K562 (cell line): ENCODE measurements around the gene NELFE. TPM values are rescaled to one million over a fixed set of nuclear protein-coding genes. Genes with fewer than 3 reads are reported as not detected.

Experiments used
- CSDE1 ChIP-seq, 2 experiments: fragments of 450-650 bp; IDR thresholded peaks; 2 replicates each; pipeline ENCODE4 v1.6.1; 2016; ENCODE audit warnings: mild to moderate bottlenecking in 1 of 2
- ELF1 ChIP-seq: fragments of 200-800 bp; sonication (Bioruptor generic); IDR thresholded peaks from 2 replicates; pipeline ENCODE4 v1.6.1; 2016; ENCODE audit warnings: missing genetic modification characterization, missing compliant biosample characterization
- EZH2 ChIP-seq: IDR thresholded peaks from 2 replicates; pipeline ENCODE4 v1.6.1; 2012; ENCODE audit warnings: low read depth, mild to moderate bottlenecking, inconsistent platforms, low read length, borderline replicate concordance
- FOXK2 ChIP-seq, 2 experiments: fragments of 450-650 bp; IDR thresholded peaks in 1 of 2; conservative IDR thresholded peaks in 1 of 2; 2 replicates each; pipeline ENCODE4 v1.6.1; 2016; ENCODE audit warnings: low read depth in 2 of 2, mild to moderate bottlenecking in 1 of 2
- FOXP4 ChIP-seq: sonication (generic); formaldehyde crosslinking; IDR thresholded peaks from 2 replicates; pipeline ENCODE4 v1.8.0; 2022; ENCODE audit warnings: mild to moderate bottlenecking, missing genetic modification reagents, borderline replicate concordance
- GATA2 ChIP-seq: sonication (generic); formaldehyde crosslinking; IDR thresholded peaks from 2 replicates; pipeline ENCODE4 v1.4.0; 2020; ENCODE audit warnings: mild to moderate bottlenecking, missing genetic modification reagents
- HDGF ChIP-seq: fragments of 450-650 bp; IDR thresholded peaks from 2 replicates; pipeline ENCODE4 v1.6.1; 2016
- ID3 ChIP-seq, 2 experiments: fragments of 250-450 bp in 1 of 2; fragments of 450-650 bp in 1 of 2; sonication (Bioruptor Pico) in 1 of 2; IDR thresholded peaks; 2 replicates each; pipeline versions ENCODE4 v1.6.1 to v1.8.0; 2016 to 2021; ENCODE audit warnings: mild to moderate bottlenecking in 2 of 2, moderate library complexity in 2 of 2, missing compliant biosample characterization in 1 of 2, missing genetic modification characterization in 1 of 2
- JUN ChIP-seq, 2 experiments: sonication (generic) in 1 of 2; formaldehyde crosslinking in 1 of 2; IDR thresholded peaks; 2 replicates each; pipeline versions ENCODE4 v1.6.1 to v1.8.0; 2012 to 2022; ENCODE audit warnings: borderline replicate concordance in 2 of 2, mild to moderate bottlenecking in 2 of 2, improper control_type of control experiment in 1 of 2, low read depth in 1 of 2, low read length in 1 of 2, missing genetic modification reagents in 1 of 2
- KDM4B ChIP-seq, 2 experiments: fragments of 450-650 bp in 1 of 2; sonication (generic) in 1 of 2; IDR thresholded peaks; 2 replicates each; pipeline ENCODE4 v1.6.1; 2016 to 2017; ENCODE audit warnings: borderline replicate concordance in 2 of 2, antibody characterized with exemption in 1 of 2, low read depth in 1 of 2, mild to moderate bottlenecking in 1 of 2
- LARP7 ChIP-seq: fragments of 450-650 bp; IDR thresholded peaks from 2 replicates; pipeline ENCODE4 v1.6.1; 2016
- NR0B1 ChIP-seq: fragments of 450-650 bp; IDR thresholded peaks from one replicate; pipeline ENCODE4 v1.6.1; 2018; ENCODE audit warnings: mild to moderate bottlenecking, moderate library complexity; ENCODE audit not compliant: partially characterized antibody
- PREB ChIP-seq: sonication (generic); formaldehyde crosslinking; IDR thresholded peaks from 2 replicates; pipeline ENCODE4 v1.8.1; 2023; ENCODE audit warnings: mild to moderate bottlenecking, missing genetic modification reagents
- RAD51 ChIP-seq: fragments of 450-650 bp; IDR thresholded peaks from 2 replicates; pipeline ENCODE4 v1.7.1; 2016; ENCODE audit warnings: low read depth, mild to moderate bottlenecking, borderline replicate concordance
- RHOXF2B ChIP-seq: fragments of 250-450 bp; sonication (Bioruptor Pico); conservative IDR thresholded peaks from 2 replicates; pipeline ENCODE4 v1.5.1; 2021
- SREBF1 ChIP-seq: fragments of 150-350 bp; IDR thresholded peaks from 2 replicates; pipeline ENCODE4 v1.6.1; 2014; ENCODE audit warnings: antibody characterized with exemption, low read depth, low read length, borderline replicate concordance
- SUPT5H ChIP-seq: fragments of 450-650 bp; IDR thresholded peaks from 2 replicates; pipeline ENCODE4 v1.6.1; 2016
- ZBTB5 ChIP-seq: fragments of 450-650 bp; IDR thresholded peaks from 2 replicates; pipeline ENCODE4 v1.6.1; 2017; ENCODE audit warnings: antibody characterized with exemption
- ZBTB7A ChIP-seq: IDR thresholded peaks from 2 replicates; pipeline ENCODE4 v1.6.1; 2011; ENCODE audit warnings: low read depth, mild to moderate bottlenecking, low read length, moderate library complexity, borderline replicate concordance; ENCODE audit not compliant: control insufficient read depth
- polyA plus RNA-seq, 8 experiments: library from polyadenylated mRNA; depleted of rRNA in 4 of 8; stranded (reverse) in 5 of 8; unstranded in 3 of 8; fragments of >200 nt; fragmentation: Nextera tagmentation in 2 of 8; fragmentation: Illumina TruSeq in 1 of 8; extraction: Ambion mirVana in 2 of 8; extraction: Trizol in 1 of 8; gene quantifications; 2 replicates each; pipeline versions ENCODE4 v1.2.1 to v1.2.3, GENCODE V29; 2011 to 2014; ENCODE audit warnings: inconsistent platforms in 1 of 8, missing spikeins in 1 of 8
- total RNA-seq, 7 experiments: library from RNA; depleted of rRNA in 6 of 7; stranded (reverse); fragments of >200 nt in 6 of 7; fragmentation: Illumina TruSeq in 2 of 7; extraction: Trizol in 2 of 7; gene quantifications; 2 replicates each; pipeline versions ENCODE4 v1.2.1 to v1.2.3, GENCODE V29; 2011 to 2021; ENCODE audit warnings: low replicate concordance in 1 of 7

The NELFE gene
- total and polyA plus RNA-seq, 9 of the 15 experiments (the other 6 are each of a cell fraction or from before 2014, with no cell fraction given), result 15.2 to 157 (median 91.5) TPM

- TF ChIP-seq EZH2 (no peak), RHOXF2B (CRISPR knock-in tag) (0 out of 2 replicates have a peak, but pooled peaks have one; percentile 58), FOXP4 (CRISPR knock-in tag) (peak; percentile 9; the same call in 1 of the 2 replicates), JUN (IDR thresholded peaks at IDR 0.05; ENCODE audit: borderline replicate concordance, low read depth, low read length) (peak; percentile 99), JUN (CRISPR knock-in tag; IDR thresholded peaks at IDR 0.05; ENCODE audit: borderline replicate concordance) (no peak), LARP7 (0 out of 2 replicates have a peak, but pooled peaks have one; percentile 27), ID3 (CRISPR knock-in tag; IDR thresholded peaks at IDR 0.05) (peak; percentile 68; the same call in 1 of the 2 replicates), ID3 (tag; IDR thresholded peaks at IDR 0.05) (no peak), ZBTB7A (no peak), NR0B1 (no peak), SREBF1 (no peak), ELF1 (tag) (no peak), CSDE1 (IDR thresholded peaks at IDR 0.05) (no peak; a peak in 1 of 4 replicates), KDM4B (IDR thresholded peaks at IDR 0.05; ENCODE audit: borderline replicate concordance in 2 of 2, low read depth in 1 of 2) (no peak), FOXK2 (conservative IDR thresholded peaks at IDR 0.05 in 1 of 2, IDR thresholded peaks at IDR 0.05 in 1 of 2; ENCODE audit: low read depth in 2 of 2) (no peak), SUPT5H (no peak), RAD51 (peak; percentile 27; the same call in 1 of the 2 replicates), GATA2 (no peak), HDGF (0 out of 2 replicates have a peak, but pooled peaks have one; percentile 10), PREB (CRISPR knock-in tag) (no peak), ZBTB5 (no peak)
These were observed 12.7 kb upstream of the NELFE start (continued) for GRCh38 chr6:31971279-31971992.
